Measurements from ENCODE around the gene RHOH. TPM values are rescaled to one million over a fixed set of nuclear protein-coding genes. Genes with fewer than 3 reads are reported as not detected.

RHOH gene
- total and polyA plus RNA-seq, 9 of the 15 experiments (the other 6 are each of a cell fraction or from before 2014, with no cell fraction given) = 14.3 to 37.7 (median 23.2) TPM

GRCh38 chr4:40199999-40200874 is 3.4 kb downstream of the RHOH start (continued):
- TF ChIP-seq NR4A1 (CRISPR knock-in tag; IDR thresholded peaks at IDR 0.05) (no peak), NR4A1 (tag; IDR thresholded peaks at IDR 0.05) (no peak), MAFG (tag; conservative IDR thresholded peaks at IDR 0.05) (no peak), RBBP5 (IDR thresholded peaks at IDR 0.05; ENCODE audit: borderline replicate concordance, insufficient read depth, low read length, poor library complexity, severe bottlenecking) (peak; percentile 30), NR1H2 (CRISPR knock-in tag; IDR thresholded peaks at IDR 0.05) (no peak), ZNF12 (CRISPR knock-in tag; IDR thresholded peaks at IDR 0.05) (no peak), SIN3B (IDR thresholded peaks at IDR 0.05; ENCODE audit: low read depth) (no peak), HDAC2 (IDR thresholded peaks at IDR 0.05) (0 out of 2 replicates have a peak, but pooled peaks have one; percentile 13), ZNF212 (CRISPR knock-in tag; IDR thresholded peaks at IDR 0.05) (no peak), PCBP1 (IDR thresholded peaks at IDR 0.05; ENCODE audit: low read depth, low read length, poor library complexity, severe bottlenecking) (no peak), ZNF134 (CRISPR knock-in tag; conservative IDR thresholded peaks at IDR 0.05) (no peak), BACH1 (tag; IDR thresholded peaks at IDR 0.05) (peak; percentile 58; the same call in 1 of the 2 replicates), CBFA2T2 (conservative IDR thresholded peaks at IDR 0.05) (no peak), HDGF (IDR thresholded peaks at IDR 0.05) (0 out of 2 replicates have a peak, but pooled peaks have one; percentile 23), EP300 (IDR thresholded peaks at IDR 0.05; ENCODE audit: low read length) (0 out of 2 replicates have a peak, but pooled peaks have one; percentile 4), FOXM1 (IDR thresholded peaks at IDR 0.05; ENCODE audit: low read depth) (no peak), FOXM1 (CRISPR knock-in tag; IDR thresholded peaks at IDR 0.05; ENCODE audit: low read depth) (no peak), NR2F6 (CRISPR knock-in tag; IDR thresholded peaks at IDR 0.05) (0 out of 2 replicates have a peak, but pooled peaks have one; percentile 27), SREBF2 (CRISPR knock-in tag; IDR thresholded peaks at IDR 0.05) (0 out of 2 replicates have a peak, but pooled peaks have one; percentile 28), HOMEZ (CRISPR knock-in tag; IDR thresholded peaks at IDR 0.05) (no peak), GATAD2B (IDR thresholded peaks at IDR 0.05; ENCODE audit: borderline replicate concordance) (no peak)
- TF ChIP-seq, protein P1, sequence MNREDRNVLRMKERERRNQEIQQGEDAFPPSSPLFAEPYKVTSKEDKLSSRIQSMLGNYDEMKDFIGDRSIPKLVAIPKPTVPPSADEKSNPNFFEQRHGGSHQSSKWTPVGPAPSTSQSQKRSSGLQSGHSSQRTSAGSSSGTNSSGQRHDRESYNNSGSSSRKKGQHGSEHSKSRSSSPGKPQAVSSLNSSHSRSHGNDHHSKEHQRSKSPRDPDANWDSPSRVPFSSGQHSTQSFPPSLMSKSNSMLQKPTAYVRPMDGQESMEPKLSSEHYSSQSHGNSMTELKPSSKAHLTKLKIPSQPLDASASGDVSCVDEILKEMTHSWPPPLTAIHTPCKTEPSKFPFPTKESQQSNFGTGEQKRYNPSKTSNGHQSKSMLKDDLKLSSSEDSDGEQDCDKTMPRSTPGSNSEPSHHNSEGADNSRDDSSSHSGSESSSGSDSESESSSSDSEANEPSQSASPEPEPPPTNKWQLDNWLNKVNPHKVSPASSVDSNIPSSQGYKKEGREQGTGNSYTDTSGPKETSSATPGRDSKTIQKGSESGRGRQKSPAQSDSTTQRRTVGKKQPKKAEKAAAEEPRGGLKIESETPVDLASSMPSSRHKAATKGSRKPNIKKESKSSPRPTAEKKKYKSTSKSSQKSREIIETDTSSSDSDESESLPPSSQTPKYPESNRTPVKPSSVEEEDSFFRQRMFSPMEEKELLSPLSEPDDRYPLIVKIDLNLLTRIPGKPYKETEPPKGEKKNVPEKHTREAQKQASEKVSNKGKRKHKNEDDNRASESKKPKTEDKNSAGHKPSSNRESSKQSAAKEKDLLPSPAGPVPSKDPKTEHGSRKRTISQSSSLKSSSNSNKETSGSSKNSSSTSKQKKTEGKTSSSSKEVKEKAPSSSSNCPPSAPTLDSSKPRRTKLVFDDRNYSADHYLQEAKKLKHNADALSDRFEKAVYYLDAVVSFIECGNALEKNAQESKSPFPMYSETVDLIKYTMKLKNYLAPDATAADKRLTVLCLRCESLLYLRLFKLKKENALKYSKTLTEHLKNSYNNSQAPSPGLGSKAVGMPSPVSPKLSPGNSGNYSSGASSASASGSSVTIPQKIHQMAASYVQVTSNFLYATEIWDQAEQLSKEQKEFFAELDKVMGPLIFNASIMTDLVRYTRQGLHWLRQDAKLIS (CRISPR knock-in tag; IDR thresholded peaks at IDR 0.05) = no peak
- TF ChIP-seq, protein P2, sequence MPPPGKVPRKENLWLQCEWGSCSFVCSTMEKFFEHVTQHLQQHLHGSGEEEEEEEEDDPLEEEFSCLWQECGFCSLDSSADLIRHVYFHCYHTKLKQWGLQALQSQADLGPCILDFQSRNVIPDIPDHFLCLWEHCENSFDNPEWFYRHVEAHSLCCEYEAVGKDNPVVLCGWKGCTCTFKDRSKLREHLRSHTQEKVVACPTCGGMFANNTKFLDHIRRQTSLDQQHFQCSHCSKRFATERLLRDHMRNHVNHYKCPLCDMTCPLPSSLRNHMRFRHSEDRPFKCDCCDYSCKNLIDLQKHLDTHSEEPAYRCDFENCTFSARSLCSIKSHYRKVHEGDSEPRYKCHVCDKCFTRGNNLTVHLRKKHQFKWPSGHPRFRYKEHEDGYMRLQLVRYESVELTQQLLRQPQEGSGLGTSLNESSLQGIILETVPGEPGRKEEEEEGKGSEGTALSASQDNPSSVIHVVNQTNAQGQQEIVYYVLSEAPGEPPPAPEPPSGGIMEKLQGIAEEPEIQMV (tag; conservative IDR thresholded peaks at IDR 0.05; ENCODE audit: low read depth) = 0 out of 2 replicates have a peak, but pooled peaks have one; percentile 21

All from K562 (cell line).